GM23338 (cell line): ENCODE measurements around the gene TM6SF1. TPM values are rescaled to one million over a fixed set of nuclear protein-coding genes. Genes with fewer than 3 reads are reported as not detected.
"Not testable (repeated sequence)": the region's sequence is repeated elsewhere in the genome, so short reads cannot be mapped to it uniquely, and the experiment has no call there.

Experiments
- ATAC-seq: fragments of 200-7000 bp; cut with Tn5 transposase; 3 replicates; pipeline ENCODE4 v1.9.1; 2020
- DNase-seq: peaks from one replicate; pipeline ENCODE4 v3.0.0-alpha.2; 2015; ENCODE audit warnings: low spot score
- H2AFZ ChIP-seq: fragments of 200-600 bp; sonication (generic); 2 replicates; pipeline ENCODE4 v1.8.0; 2016; ENCODE audit warnings: antibody characterized with exemption, mild to moderate bottlenecking, moderate library complexity
- H3F3A ChIP-seq: fragments of 200-600 bp; sonication (generic); replicated peaks from 2 replicates; pipeline ENCODE4 v1.8.0; 2017; ENCODE audit warnings: antibody characterized with exemption, mixed run types, low read depth
- H3K27ac ChIP-seq: fragments of 200-600 bp; sonication (generic); 2 replicates; pipeline ENCODE4 v1.6.1; 2016; ENCODE audit warnings: low read depth
- H3K27me3 ChIP-seq: fragments of 200-600 bp; sonication (generic); 2 replicates; pipeline ENCODE4 v1.8.0; 2016; ENCODE audit warnings: mild to moderate bottlenecking, mixed run types, moderate library complexity; ENCODE audit not compliant: insufficient read depth
- H3K36me3 ChIP-seq: fragments of 200-600 bp; sonication (generic); 2 replicates; pipeline ENCODE4 v1.8.0; 2016; ENCODE audit warnings: mild to moderate bottlenecking; ENCODE audit not compliant: insufficient read depth
- H3K4me1 ChIP-seq: fragments of 200-600 bp; sonication (generic); 2 replicates; pipeline ENCODE4 v1.8.0; 2016; ENCODE audit warnings: mild to moderate bottlenecking, moderate library complexity; ENCODE audit not compliant: insufficient read depth
- H3K4me2 ChIP-seq: fragments of 200-600 bp; sonication (generic); 2 replicates; pipeline ENCODE4 v1.7.1; 2017; ENCODE audit warnings: mixed run types
- H3K4me3 ChIP-seq: fragments of 200-600 bp; sonication (generic); 2 replicates; pipeline ENCODE4 v1.6.1; 2016; ENCODE audit warnings: mixed run types
- H3K79me2 ChIP-seq: fragments of 200-600 bp; sonication (generic); replicated peaks from 2 replicates; pipeline ENCODE4 v1.8.0; 2017; ENCODE audit warnings: mild to moderate bottlenecking; ENCODE audit not compliant: insufficient read depth
- H3K9me2 ChIP-seq: fragments of 200-600 bp; sonication (generic); 2 replicates; pipeline ENCODE4 v1.8.0; 2017; ENCODE audit not compliant: insufficient read depth
- H4K20me1 ChIP-seq: fragments of 200-600 bp; sonication (generic); replicated peaks from 2 replicates; pipeline ENCODE4 v1.8.0; 2017; ENCODE audit warnings: mild to moderate bottlenecking; ENCODE audit not compliant: insufficient read depth
- H3K27ac Mint-ChIP-seq: 2 replicates; pipeline ENCODE4 v1.8.0; 2020; ENCODE audit warnings: inconsistent platforms, mild to moderate bottlenecking, moderate library complexity, mixed read lengths
- H3K27me3 Mint-ChIP-seq: 3 replicates; pipeline ENCODE4 v1.8.0; 2022; ENCODE audit warnings: low read depth, mild to moderate bottlenecking, moderate library complexity, mixed read lengths, inconsistent platforms; ENCODE audit not compliant: insufficient read depth, poor library complexity
- H3K36me3 Mint-ChIP-seq: 3 replicates; pipeline ENCODE4 v1.8.0; 2021; ENCODE audit warnings: low read depth, mild to moderate bottlenecking, inconsistent platforms, moderate library complexity, mixed read lengths
- H3K4me1 Mint-ChIP-seq: 3 replicates; pipeline ENCODE4 v1.8.0; 2020; ENCODE audit warnings: mild to moderate bottlenecking, inconsistent platforms, mixed read lengths
- H3K4me3 Mint-ChIP-seq: 3 replicates; pipeline ENCODE4 v1.8.0; 2021; ENCODE audit warnings: moderate library complexity, mild to moderate bottlenecking, inconsistent platforms, mixed read lengths
- H3K9me3 Mint-ChIP-seq: 3 replicates; pipeline ENCODE4 v1.8.0; 2020; ENCODE audit warnings: moderate library complexity, mild to moderate bottlenecking, inconsistent platforms, mixed read lengths
- CTCF ChIP-seq, 2 experiments: fragments of 200-600 bp in 1 of 2; sonication (generic) in 1 of 2; conservative IDR thresholded peaks; 2 replicates each; pipeline versions ENCODE4 v1.5.1 to v1.6.1; 2016 to 2017; ENCODE audit warnings: antibody characterized with exemption in 2 of 2, low read depth in 2 of 2, mild to moderate bottlenecking in 2 of 2, moderate library complexity in 1 of 2
- ETS1 ChIP-seq: IDR thresholded peaks from 2 replicates; pipeline ENCODE4 v1.6.1; 2016; ENCODE audit warnings: antibody characterized with exemption
- EZH2phosphoT487 ChIP-seq: fragments of 200-600 bp; sonication (generic); IDR thresholded peaks from one replicate; pipeline ENCODE4 v1.8.1; 2018; ENCODE audit warnings: antibody characterized with exemption; ENCODE audit not compliant: unreplicated experiment
- NANOG ChIP-seq: IDR thresholded peaks from 2 replicates; pipeline ENCODE4 v1.6.1; 2016; ENCODE audit warnings: antibody characterized with exemption, borderline replicate concordance
- POLR2AphosphoS5 ChIP-seq: IDR thresholded peaks from 2 replicates; pipeline ENCODE4 v1.6.1; 2016; ENCODE audit warnings: antibody characterized with exemption, low read depth
- ZNF114 ChIP-seq: fragments of 250-450 bp; sonication (Bioruptor Pico); IDR thresholded peaks from 2 replicates; pipeline ENCODE4 v1.5.0; 2020; ENCODE audit warnings: mild to moderate bottlenecking, moderate library complexity
- ZNF331 ChIP-seq: fragments of 250-450 bp; sonication (Bioruptor Pico); IDR thresholded peaks from 2 replicates; pipeline ENCODE4 v1.5.0; 2020; ENCODE audit warnings: low read depth, mild to moderate bottlenecking, moderate library complexity
- polyA plus RNA-seq: library from polyadenylated mRNA; unstranded; fragments of >200 nt; fragmentation: Nextera tagmentation; extraction: Ambion mirVana; gene quantifications from 2 replicates; pipeline ENCODE4 v1.2.1, GENCODE V29; 2016
- total RNA-seq: library from RNA; depleted of rRNA; stranded (reverse); fragments of >200 nt; shearing (Covaris generic); gene quantifications from 2 replicates; pipeline ENCODE4 v1.2.3, GENCODE V29; 2014

TM6SF1 gene
- total and polyA plus RNA-seq, 2 experiments from 2014 or later = 0.80 to 1.5 TPM

GRCh38 chr15:83129791-83130190 lies 22.3 kb downstream of the TM6SF1 start:
- Histone ChIP-seq H3K4me1 (no peaks in the 10 kb centered on the region), H4K20me1 (no peaks in the 10 kb centered on the region; the same call in 1 of the 2 replicates), H2AFZ (no peak overlapping the region), H3K27ac (no peak overlapping the region), H3F3A (no peaks in the 10 kb centered on the region), H3K9me2 (no peaks in the 10 kb centered on the region), H3K79me2 (no peaks in the 10 kb centered on the region), H3K4me2 (no peak overlapping the region), H3K27me3 (no peaks in the 10 kb centered on the region), H3K36me3 (no peaks in the 10 kb centered on the region; the same call in 1 of the 2 replicates), H3K4me3 (no peak overlapping the region)
- Mint-ChIP-seq H3K9me3 (no peaks in the 10 kb centered on the region), H3K36me3 (no peaks in the 10 kb centered on the region), H3K27ac (no peak overlapping the region), H3K4me1 (no peaks in the 10 kb centered on the region), H3K4me3 (no peak overlapping the region), H3K27me3 (peaks cover 5% of the 10 kb centered on the region)
- no peak for TF ChIP-seq NANOG
- no peak for TF ChIP-seq ETS1
- no peak for TF ChIP-seq ZNF114 (CRISPR knock-in tag)
- no peak for TF ChIP-seq ZNF331
- TF ChIP-seq EZH2phosphoT487 = no peak
- 0 out of 2 replicates have a peak, but pooled peaks have one; percentile 19 for TF ChIP-seq POLR2AphosphoS5
- ATAC-seq = no peak
- DNase-seq = no peak

GRCh38 chr15:83132861-83133523 lies 25.5 kb downstream of the TM6SF1 start:
- Histone ChIP-seq H3K4me3 (no peak overlapping the region), H3K9me2 (no peaks in the 10 kb centered on the region), H3K27ac (no peak overlapping the region), H2AFZ (no peak overlapping the region), H3K27me3 (no peaks in the 10 kb centered on the region), H4K20me1 (no peaks in the 10 kb centered on the region), H3K4me2 (no peak overlapping the region), H3K36me3 (no peaks in the 10 kb centered on the region), H3K4me1 (no peaks in the 10 kb centered on the region), H3F3A (no peaks in the 10 kb centered on the region), H3K79me2 (no peaks in the 10 kb centered on the region)
- ATAC-seq (no peak), DNase-seq (no peak)
- Mint-ChIP-seq H3K9me3 (no peaks in the 10 kb centered on the region), H3K36me3 (peaks cover 10% of the 10 kb centered on the region; the same call in 2 of the 3 replicates), H3K27ac (no peak overlapping the region), H3K4me3 (no peak overlapping the region), H3K27me3 (peaks cover 5% of the 10 kb centered on the region), H3K4me1 (no peaks in the 10 kb centered on the region)
- no peak for TF ChIP-seq CTCF (conservative IDR thresholded peaks at IDR 0.05; ENCODE audit: low read depth in 2 of 2)
- TF ChIP-seq NANOG = no peak
- no peak for TF ChIP-seq ETS1
- TF ChIP-seq POLR2AphosphoS5 = no peak

- not testable (repeated sequence) for H3K27ac ChIP-seq, H4K20me1 ChIP-seq, H3K4me3 Mint-ChIP-seq, H2AFZ ChIP-seq, H3K4me1 Mint-ChIP-seq, H3F3A ChIP-seq, H3K4me1 ChIP-seq, H3K9me2 ChIP-seq, DNase-seq, H3K27me3 Mint-ChIP-seq, H3K36me3 ChIP-seq, H3K79me2 ChIP-seq, ATAC-seq, H3K27me3 ChIP-seq, H3K4me3 ChIP-seq, H3K27ac Mint-ChIP-seq, H3K4me2 ChIP-seq, H3K9me3 Mint-ChIP-seq
- H3K36me3 Mint-ChIP-seq = peaks cover 54% of the 10 kb centered on the region
These were observed 34.7 kb downstream of the TM6SF1 start for GRCh38 chr15:83142151-83142550.
